GM18507 (cell line): ENCODE measurements around the gene SUPV3L1.

ENCODE experiments used
- DNase-seq: peaks from one replicate; pipeline ENCODE4 v3.0.0; 2011; ENCODE audit warnings: low read depth; ENCODE audit not compliant: insufficient read length; ENCODE audit errors: extremely low spot score
- FAIRE-seq: peaks from 2 replicates; lab custom pipeline; 2011; peaks lifted over from hg19 to GRCh38; lab: Jason Lieb, UNC

Gene SUPV3L1

DNA sequence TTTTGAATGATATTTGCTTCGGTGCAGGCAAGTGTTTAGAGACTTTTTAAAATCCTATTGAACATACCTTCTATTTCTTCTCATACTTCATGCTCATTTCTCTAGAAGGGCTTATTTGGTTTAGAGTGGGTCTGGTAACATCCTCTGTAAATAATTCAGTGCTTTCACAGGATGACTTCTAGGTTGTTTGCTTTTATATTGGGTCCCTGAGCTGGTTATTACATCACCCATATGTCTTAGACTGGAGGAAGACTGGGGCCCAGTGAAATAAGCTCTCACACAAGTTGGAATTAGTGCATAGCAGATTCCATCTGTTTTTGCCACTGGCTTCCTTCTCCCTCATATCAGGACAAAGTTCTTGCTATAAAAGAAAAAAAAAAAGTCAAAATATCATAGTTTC lies 6.5 kb downstream of the SUPV3L1 start:
- no peak for FAIRE-seq

GRCh38 chr10:69201045-69201444 lies 21.0 kb downstream of the SUPV3L1 start:
- FAIRE-seq (no peak), DNase-seq (no peak)

More for the DNA sequence above, 6.5 kb downstream of the SUPV3L1 start:
- DNase-seq: no peak

GRCh38 chr10:69202332-69202731 lies 22.3 kb downstream of the SUPV3L1 start:
- DNase-seq (no peak), FAIRE-seq (peak; percentile 57)

GRCh38 chr10:69208761-69209160 lies 28.7 kb downstream of the SUPV3L1 start:
- DNase-seq: no peak
- no peak for FAIRE-seq

DNA sequence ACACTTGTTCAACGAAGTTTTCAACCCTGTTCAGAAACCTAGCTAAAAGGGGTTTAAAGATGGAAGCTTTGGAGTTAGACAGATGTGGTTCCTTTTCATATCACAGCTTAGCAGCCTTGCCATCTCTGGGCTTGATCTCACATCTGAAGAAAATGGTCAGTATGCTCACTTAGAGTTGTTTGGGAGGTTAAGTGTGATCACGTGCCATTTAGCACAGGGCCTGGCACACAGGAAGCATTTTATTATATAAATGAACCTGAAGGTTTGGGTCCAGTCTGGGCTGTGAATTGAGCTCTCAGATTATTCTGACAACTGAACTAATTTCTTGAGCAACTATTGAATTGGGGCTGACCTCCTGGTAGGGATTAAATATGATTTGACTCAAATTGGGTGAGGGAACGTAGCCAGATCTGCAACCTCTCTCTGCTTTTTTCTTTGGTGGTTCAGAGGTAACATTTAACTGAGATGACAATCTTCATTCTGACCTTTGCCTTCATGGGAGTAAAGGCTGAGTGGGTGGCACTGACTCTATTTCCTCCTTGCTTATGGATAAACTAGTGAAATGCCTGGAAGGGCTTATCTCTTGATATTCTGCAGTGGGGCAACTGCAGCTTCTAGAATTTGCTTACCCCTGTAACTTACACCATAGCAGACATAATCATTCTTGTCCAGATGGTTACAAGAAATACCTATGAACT lies 29.9 kb downstream of the SUPV3L1 start:
- DNase-seq (no peak), FAIRE-seq (no peak)

DNA sequence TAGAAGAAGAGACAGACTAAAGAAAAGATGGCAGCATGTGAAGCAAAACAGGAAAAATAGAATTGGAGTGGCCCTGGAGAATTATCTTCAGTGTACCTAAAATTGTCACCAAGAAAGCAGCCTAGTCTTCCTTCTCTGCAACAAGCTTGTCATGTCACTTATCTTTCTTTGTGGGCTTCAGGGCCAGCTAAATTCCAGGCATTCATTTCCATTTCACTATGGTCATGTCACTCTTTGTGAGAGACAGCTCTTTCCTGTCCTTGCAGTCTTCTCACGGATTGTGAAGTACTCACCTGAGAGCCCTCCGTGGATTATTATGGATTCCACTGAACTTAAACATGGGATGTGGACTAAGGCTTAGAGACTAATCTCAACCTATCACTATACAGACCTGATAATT lies 31.1 kb downstream of the SUPV3L1 start:
- DNase-seq: no peak
- no peak for FAIRE-seq

- FAIRE-seq: no peak
- no peak for DNase-seq
These were observed 31.5 kb downstream of the SUPV3L1 start for GRCh38 chr10:69211524-69211923.

- DNase-seq: no peak
- no peak for FAIRE-seq
These were observed 33.7 kb downstream of the SUPV3L1 start for GRCh38 chr10:69213591-69214311.

DNA sequence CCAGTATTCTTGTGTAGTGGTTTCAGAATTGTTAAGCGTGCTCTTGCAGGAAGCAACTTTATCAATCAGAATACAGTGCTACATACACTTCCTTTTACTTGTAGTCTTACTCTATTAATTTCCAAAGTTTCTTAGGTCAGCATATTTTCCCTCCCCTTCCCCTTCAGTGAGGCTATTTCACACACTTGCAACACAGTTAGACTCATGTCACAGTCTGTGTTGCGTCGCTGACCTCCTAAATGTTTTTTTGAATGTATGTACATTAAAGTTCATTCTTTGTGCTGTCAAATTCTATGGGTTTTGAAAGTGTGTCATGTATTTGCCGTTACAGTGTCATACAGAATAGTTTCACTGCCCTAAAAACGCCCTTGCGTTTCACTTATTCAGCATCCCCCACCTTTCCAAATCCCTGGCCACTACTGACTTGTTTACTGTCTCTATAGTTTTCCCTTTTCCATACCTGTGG lies 34.7 kb downstream of the SUPV3L1 start:
- DNase-seq (no peak), FAIRE-seq (no peak)

DNA sequence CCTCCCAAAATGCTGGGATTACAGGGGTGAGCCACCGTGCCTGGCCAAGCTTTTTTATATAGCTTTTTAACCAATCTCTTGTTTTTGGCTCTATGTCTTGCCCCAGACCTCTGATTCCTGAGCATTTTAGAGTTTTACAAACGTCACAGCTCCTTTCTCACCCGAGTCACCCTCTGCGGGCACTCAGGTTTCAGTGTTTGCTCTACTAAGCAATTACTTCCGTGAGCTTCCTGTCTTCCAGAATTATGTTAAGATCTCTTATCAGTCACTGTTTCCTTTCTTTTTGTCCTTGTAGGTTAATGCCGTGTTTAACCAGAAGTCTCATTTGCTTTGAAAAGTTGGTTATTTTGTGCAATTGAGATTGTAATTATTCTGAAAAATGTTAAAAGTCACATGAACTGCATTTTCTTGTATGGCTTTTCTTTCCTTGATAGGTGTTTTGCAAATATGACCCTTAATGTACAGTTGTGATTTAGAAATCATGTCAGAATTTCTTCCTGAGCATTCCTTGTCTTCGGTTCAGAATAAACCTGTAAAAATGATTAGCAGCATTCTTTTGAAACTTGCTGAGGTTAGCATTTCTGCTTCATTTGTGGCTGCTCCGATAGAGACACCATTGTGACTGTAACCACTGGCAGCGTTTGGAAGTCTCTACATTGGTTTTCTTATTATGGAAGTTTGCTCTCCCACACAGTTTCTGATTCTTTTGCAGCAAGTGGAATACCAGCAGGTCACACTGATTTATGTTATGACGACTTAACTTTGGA lies 35.6 kb downstream of the SUPV3L1 start:
- DNase-seq: no peak
- FAIRE-seq: no peak

GRCh38 chr10:69216577-69217118 lies 36.6 kb downstream of the SUPV3L1 start:
- FAIRE-seq: no peak
- DNase-seq: no peak

DNA sequence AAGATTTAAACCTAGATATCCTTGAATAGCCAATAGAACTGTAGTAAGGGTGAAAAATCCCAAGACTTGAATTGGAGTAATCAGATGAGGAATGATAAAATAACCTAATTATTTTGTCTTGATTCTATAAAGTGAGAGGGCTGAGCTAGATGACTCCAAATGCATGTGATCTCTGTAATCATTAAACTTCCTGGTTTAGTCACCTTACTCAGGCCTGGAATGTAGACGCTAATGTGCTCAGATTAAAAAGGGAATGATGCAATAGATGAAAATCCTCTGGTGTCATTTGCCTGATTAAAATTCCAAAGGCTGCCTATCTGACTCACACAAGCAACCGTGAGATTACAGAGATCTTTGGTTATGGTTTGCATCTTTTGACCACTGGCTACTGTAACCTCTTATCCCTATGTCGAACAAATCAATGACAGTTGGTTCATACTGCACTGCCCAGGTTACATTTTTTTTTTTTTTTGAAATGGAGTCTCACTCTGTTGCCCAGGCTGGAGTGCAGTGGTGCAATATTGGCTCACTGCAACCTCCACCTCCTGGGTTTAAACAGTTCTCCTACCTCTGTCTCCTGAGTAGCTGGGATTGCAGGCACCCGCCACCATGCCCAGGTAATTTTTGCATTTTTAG lies 37.2 kb downstream of the SUPV3L1 start:
- FAIRE-seq (no peak), DNase-seq (no peak)

DNA sequence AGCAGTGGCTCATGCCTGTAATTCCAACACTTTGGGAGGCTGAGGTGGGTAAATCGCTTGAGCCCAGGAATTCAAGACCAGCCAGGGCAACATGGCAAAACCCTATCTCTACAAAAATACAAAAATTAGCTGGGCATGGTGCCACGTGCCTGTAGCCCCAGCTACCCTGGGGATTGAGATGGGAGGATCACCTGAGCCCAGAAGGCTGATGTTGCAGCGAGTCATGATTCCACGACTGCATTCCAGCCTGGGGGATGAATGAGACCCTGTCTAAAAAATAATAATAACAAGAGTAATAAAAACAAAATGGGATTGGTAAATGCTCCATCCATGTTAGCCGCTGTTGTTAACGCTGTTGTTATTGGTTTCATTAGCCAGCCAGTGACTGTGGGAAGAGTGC lies 38.8 kb downstream of the SUPV3L1 start:
- FAIRE-seq: no peak
- no peak for DNase-seq

DNA sequence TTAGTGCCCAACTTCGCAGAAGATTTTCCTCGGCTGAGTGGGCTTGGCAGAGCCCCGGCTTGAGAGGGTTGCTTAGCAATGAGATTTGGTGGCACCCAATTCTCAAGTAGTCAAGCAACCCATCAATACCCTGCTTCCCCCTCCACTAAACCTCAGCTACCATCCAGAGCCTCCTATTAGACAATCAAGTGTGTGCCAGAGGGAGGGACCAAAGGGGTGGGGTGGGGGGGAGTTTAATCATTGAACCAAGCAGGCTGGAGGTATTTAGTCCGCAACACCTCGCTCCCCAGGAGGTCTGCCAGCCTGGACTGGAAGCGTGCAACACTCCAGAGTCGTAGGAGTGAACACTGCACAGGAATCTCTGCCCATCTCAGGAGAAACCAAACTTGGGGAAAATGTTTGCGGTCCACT lies 40.0 kb downstream of the SUPV3L1 start, which contains the start of gene HKDC1:
HKDC1 (plus strand) TSS at position 292 of the 411 bp plus-strand sequence; CDS start at position 396, 104 bp downstream.
- no peak for FAIRE-seq
- no peak for DNase-seq

GRCh38 chr10:69220507-69220906 lies 40.5 kb downstream of the SUPV3L1 start:
- DNase-seq (no peak), FAIRE-seq (no peak)

GRCh38 chr10:69222157-69223027 lies 42.4 kb downstream of the SUPV3L1 start:
- peak; percentile 94 for FAIRE-seq
- peak; percentile 76 for DNase-seq

DNA sequence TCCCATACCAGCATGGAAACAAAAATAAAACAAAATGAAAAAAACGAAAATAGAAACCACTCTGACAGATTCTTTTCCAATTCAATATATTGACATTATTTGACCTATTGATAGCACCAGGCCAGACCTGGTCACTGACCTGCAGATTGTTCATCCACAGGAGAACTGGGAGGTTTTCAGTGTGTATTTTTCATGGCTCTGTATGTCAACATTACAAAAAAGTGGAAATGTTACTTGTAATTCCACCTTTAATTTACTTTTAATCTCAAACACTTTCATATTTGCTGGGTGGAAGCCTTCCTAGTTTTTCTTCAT lies 43.0 kb downstream of the SUPV3L1 start:
- DNase-seq (no peak), FAIRE-seq (no peak)

DNA sequence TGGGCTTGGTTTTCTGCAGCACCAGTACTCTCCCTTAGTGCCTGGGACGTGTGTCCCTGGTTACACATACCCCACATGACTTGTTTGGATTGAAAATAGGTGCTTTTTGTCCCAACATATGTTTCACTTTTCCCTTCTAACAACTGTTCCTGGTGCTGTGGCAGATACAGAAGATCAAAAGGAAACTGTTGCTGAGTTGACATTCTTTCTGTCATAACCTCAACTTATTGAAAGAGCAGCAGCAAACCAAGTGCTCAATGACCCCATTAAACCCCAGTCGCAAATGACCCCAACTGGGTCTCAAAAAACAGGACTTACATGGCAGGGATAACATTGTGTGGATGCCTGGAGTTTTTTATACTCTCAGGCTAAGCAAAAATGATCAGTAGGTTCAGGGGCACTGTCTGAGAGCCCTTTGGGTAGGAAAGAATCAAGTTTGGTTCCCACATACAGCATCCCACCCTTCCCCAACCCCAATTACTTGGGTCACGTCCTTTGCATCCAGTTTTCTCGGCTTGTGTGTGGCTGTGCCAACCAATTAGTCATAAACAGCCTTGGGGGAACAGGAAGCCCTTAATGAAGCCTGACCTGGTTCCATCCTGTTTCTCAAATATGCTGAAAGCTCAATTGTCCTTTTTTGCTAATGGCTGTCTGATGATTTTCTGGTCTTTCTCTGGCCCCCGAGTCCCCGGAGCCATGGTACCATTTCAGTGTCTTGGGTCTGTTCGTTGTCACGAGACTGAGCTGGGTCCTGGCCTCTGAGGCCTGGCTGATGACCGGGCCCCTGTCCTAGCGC lies 45.0 kb downstream of the SUPV3L1 start:
- FAIRE-seq (no peak), DNase-seq (no peak)
